Thymus (tissue), 11 donors: ENCODE results near the gene TRAF5. TPM values are rescaled to one million over a fixed set of nuclear protein-coding genes. Genes with fewer than 3 reads are reported as not detected.

ENCODE experiments used
- DNase-seq, 9 donors: peaks; one replicate each; pipeline ENCODE4 v3.0.0-alpha.2; 2013; ENCODE audit warnings: low spot score in 9 of 9, low read depth in 6 of 9, missing footprints in 1 of 9
- H3K27ac ChIP-seq, 2 donors: one replicate each; pipeline ENCODE4 v1.5.1; 2013; ENCODE audit warnings: control low read depth in 1 of 2, low read depth in 1 of 2, low read length in 1 of 2, mild to moderate bottlenecking in 1 of 2, moderate library complexity in 1 of 2
- H3K27me3 ChIP-seq, 2 donors: one replicate each; pipeline ENCODE4 v1.5.1; 2013; ENCODE audit warnings: low read length in 1 of 2; ENCODE audit not compliant: control insufficient read depth in 2 of 2, insufficient read depth in 1 of 2
- H3K36me3 ChIP-seq, 2 donors: one replicate each; pipeline ENCODE4 v1.5.1; 2013; ENCODE audit warnings: low read length in 1 of 2, mild to moderate bottlenecking in 1 of 2, moderate library complexity in 1 of 2; ENCODE audit not compliant: control insufficient read depth in 2 of 2, insufficient read depth in 2 of 2
- H3K4me1 ChIP-seq, 2 donors: one replicate each; pipeline ENCODE4 v1.5.1; 2013; ENCODE audit warnings: low read length in 2 of 2; ENCODE audit not compliant: control insufficient read depth in 2 of 2, insufficient read depth in 2 of 2
- H3K4me3 ChIP-seq, 2 donors: one replicate each; pipeline ENCODE4 v1.5.1; 2013; ENCODE audit warnings: low read length in 2 of 2, control low read depth in 1 of 2, mild to moderate bottlenecking in 1 of 2
- H3K9me3 ChIP-seq, 2 donors: one replicate each; pipeline ENCODE4 v1.5.1; 2013; ENCODE audit warnings: low read length in 1 of 2, mild to moderate bottlenecking in 1 of 2; ENCODE audit not compliant: control insufficient read depth in 2 of 2, insufficient read depth in 1 of 2
- WGBS: extraction: QIAGEN DNeasy Blood & Tissue Kit; methylation state at CpG from one replicate; pipeline ENCODE4 v1.1.7; 2013; 5-methylcytosine and 5-hydroxymethylcytosine counted together
- polyA plus RNA-seq: library from polyadenylated mRNA; stranded (reverse); fragments of 200-250 nt; gene quantifications from one replicate; pipeline ENCODE4 v1.2.3, GENCODE V29; 2013
- total RNA-seq: library from RNA; stranded (reverse); fragments of 120-200 nt; gene quantifications from one replicate; pipeline ENCODE4 v1.2.4, GENCODE V29; 2013
- donor health status: healthy.

Gene TRAF5
- total and polyA plus RNA-seq, 2 donors = 17.0 to 47.6 TPM

DNA sequence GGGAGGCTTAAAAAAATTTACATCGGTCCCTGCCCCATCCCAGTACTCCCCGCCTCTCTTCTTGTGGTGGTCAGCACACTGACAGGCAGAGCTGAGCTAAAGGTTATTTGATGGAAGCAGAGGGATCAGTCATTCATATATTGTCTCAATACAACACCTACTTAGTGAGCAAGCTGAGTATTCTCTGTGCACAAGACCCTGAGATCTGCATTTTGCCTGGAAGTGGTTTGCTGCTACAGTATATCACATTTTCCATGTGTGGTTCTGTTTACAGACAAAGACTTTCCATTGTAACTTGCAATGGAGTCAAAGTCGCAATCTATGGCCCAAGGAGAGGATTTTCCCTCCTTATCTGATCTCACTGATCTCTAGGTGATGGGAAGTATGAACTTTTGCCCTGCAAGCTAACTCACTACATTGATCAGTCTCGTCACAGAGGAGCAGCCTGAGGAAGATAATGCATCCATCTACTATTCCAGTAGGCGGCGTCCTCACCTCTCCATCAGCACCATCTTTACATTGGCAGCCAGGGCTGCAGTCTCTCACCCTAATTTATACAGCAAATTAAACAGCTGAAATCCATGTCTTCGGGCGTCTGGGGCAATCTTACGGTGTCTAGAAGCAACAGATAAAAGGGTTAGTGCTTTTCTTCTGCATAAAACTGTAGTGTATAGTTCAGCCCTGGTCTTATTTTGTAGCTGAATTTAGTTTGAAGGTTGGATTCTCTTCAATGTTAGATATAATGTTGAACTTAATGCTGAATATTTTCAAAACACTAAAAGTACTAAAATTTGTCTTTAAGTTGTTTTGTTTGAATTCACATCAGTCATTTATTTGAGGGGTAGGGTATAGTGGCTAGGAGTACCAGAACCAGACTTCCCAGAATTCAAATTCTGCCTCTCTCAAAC, 3.2 kb upstream of the TRAF5 start:
- Histone ChIP-seq H3K4me1 (peaks cover 10 to 29% of the 10 kb centered on the region in 2 donors), H3K27me3 (no peaks in the 10 kb centered on the region), H3K4me3 (no peak overlapping the region), H3K9me3 (peaks cover 0 to 2% of the 10 kb centered on the region in 2 donors), H3K36me3 (no peaks in the 10 kb centered on the region), H3K27ac (no peak overlapping the region)
- peak in 7 of 9 donors; percentile 40 to 86 (median 70) for DNase-seq
- 24% methylated on average over 9 of the region's 9 CpGs for WGBS

DNA sequence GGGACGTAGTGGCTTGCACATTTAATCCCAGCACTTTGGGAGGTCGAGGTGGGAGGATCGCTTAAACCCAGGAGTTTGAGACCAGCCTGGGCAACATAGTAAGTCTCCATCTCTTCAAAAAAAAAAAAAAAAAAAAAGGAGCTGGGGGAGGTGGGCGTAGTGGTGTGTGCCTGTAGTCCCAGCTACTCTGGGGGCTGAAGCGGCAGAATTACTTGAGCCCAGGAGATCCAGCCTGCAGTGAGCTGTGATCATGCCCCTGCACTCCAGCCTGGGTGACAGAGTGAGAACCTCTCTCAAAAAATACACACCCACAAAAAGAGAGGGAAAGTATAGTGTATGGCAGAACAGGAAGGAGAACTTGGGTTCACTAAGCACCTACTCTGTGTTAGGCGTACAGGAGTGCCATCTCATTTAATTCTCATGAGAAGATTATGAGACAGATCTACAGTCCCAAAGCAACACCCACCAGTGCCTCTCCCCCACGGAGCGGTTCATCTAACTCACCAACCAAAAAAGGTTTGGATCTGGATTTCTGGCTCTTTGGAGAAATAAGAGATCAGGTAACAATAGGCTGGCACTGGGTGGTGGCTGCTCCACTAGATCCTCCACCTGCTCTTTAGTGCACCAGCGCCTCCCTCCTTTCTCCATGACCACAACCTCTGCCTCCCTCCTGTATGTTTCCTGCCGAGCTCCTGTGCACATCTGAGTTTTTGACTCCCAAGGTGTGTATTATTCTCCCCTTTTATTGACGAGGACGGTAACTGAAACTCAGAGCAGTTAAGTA, 1.4 kb upstream of the TRAF5 start:
- H3K4me3 ChIP-seq = no peak overlapping the region
- H3K4me1 ChIP-seq = peaks cover 13 to 47% of the 10 kb centered on the region in 2 donors
- DNase-seq = peak in 1 of 9 donors; percentile 57
- no peaks in the 10 kb centered on the region for H3K27me3 ChIP-seq
- WGBS = 66% methylated on average over 12 of the region's 12 CpGs
- peaks cover 0 to 2% of the 10 kb centered on the region in 2 donors for H3K9me3 ChIP-seq
- H3K27ac ChIP-seq = peak overlapping the region in 1 of 2 donors; percentile 2
- H3K36me3 ChIP-seq = no peaks in the 10 kb centered on the region

DNA sequence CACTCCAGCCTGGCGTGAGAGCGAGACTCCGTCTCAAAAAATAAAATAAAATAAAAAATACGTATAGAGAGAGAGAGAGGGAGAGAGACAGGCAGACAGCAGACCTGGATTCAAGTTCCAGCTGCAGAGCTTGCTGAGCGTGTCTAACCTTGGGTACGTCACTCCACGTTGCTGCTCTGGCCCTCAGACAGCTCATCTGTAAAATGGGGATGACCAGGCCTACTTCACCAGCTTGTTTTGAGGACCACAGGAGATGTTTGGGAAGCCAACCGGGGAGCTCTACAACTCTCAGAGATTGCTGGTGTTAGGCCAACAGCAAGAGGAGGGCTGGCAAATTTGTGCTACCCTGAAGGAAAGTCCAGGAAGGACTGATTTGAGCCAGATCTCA, 499 bp upstream of the TRAF5 start:
- peak overlapping the region; percentile 50 to 74 for H3K4me3 ChIP-seq
- no peaks in the 10 kb centered on the region for H3K27me3 ChIP-seq
- H3K9me3 ChIP-seq = peaks cover 0 to 2% of the 10 kb centered on the region in 2 donors
- H3K27ac ChIP-seq = peak overlapping the region; percentile 55 to 73
- DNase-seq = no peak
- H3K36me3 ChIP-seq = no peaks in the 10 kb centered on the region
- WGBS = 92% methylated on average over 8 of the region's 8 CpGs
- H3K4me1 ChIP-seq = peaks cover 13 to 55% of the 10 kb centered on the region in 2 donors

DNA sequence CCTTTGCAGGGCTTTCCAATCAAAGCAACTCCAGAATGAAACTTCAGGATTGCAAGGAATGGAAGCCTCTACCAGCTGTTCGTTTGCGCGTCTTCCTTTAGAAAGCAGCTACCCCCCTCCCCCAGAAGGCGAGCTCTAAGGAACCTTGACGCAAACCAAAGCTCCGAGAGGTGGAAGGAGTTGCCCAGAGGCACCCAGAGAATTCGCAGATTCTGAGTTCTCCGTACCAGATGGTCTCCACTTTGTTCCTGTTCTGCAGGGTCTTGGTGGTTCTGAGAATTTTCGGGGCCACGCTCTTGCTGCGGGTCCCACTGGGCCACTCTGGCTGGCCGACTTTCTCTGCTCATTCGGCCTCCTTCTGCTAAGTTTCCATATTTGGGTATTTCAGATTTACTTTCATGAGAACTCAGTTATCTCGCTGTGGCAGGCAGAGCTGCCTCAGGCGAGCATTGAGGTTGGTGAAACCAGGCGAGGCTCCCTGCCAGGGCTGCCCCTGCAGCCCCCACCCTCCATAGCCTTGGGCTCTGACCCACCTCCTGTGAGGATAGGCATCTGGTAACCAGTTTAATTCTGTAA, 801 bp downstream of the TRAF5 start:
- Histone ChIP-seq H3K27ac (peak overlapping the region; percentile 73 to 90), H3K4me1 (peaks cover 13 to 60% of the 10 kb centered on the region in 2 donors)
- 1% methylated on average over 16 of the region's 16 CpGs for WGBS

DNA sequence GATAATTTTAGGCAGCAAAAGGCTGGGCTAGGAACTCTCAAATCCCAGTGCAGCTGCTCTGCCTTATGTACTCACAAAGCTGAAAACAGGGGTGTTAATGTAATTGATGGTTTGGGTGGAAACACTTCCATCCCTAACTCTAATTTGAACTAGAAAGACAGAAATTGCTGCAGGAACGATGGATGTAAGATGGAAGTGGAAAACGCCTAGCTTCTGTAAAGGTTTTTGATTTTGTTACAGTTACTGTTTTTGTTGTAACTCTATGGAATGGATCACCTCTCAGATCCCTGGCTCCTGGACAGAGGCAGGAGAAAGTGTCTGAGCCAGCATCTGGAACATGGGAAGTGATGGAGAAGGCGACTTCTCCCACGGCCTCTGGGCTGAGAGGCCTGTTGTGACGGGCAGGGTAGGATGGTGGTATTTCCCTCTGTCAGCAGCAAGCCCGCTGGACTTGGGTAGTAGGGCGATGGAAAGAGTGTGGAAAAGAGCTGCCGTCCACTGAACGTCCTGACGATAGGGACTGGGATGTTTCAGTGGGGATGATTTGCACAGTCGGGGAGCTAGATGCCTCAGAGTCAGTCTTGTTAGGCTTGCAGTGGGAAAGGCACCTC, 1.6 kb downstream of the TRAF5 start:
- 94% methylated on average over 11 of the region's 11 CpGs for WGBS
- DNase-seq = no peak
- peak overlapping the region; percentile 74 to 81 for H3K4me3 ChIP-seq

More for the DNA sequence above, 801 bp downstream of the TRAF5 start:
- Histone ChIP-seq H3K36me3 (no peaks in the 10 kb centered on the region), H3K27me3 (no peaks in the 10 kb centered on the region), H3K9me3 (peaks cover 0 to 2% of the 10 kb centered on the region in 2 donors), H3K4me3 (peak overlapping the region; percentile 74 to 81)
- peak in 6 of 9 donors; percentile 40 to 84 (median 57) for DNase-seq

DNA sequence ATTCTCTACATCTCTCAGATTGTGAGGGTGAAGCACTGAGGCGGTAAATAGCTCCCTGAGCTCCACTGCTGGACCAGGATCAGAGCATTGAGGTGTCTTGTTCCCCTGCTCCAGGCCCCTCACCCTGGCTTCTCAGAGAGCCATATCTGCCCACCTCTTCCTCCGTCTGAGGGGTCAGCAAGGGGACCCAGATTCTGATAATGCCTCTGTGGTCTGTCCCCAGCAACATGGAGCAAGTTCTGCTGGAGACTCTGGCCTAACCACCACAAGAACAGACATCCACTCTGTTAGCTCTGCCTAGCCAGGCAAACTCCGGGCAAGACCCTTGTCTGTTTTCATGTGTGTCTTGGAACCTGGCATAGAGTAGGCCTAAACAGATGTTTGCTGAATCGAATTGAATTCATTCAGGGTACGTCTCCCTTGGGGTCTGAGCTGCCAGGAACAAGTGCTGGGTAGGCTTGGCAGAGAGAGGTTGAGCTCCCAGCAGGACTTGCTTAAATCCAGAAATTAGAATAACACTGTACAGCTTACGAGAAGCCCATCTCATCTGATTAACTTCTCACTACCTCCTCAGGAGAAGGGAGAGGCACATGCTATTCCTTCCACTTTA, 2.3 kb downstream of the TRAF5 start:
- 93% methylated on average over 6 of the region's 6 CpGs for WGBS
- no peak overlapping the region for H3K4me3 ChIP-seq
- H3K27ac ChIP-seq = peak overlapping the region in 1 of 2 donors; percentile 33
- no peak for DNase-seq
- H3K9me3 ChIP-seq = peaks cover 0 to 2% of the 10 kb centered on the region in 2 donors
- peaks cover 16 to 63% of the 10 kb centered on the region in 2 donors for H3K4me1 ChIP-seq
- H3K27me3 ChIP-seq = no peaks in the 10 kb centered on the region
- no peaks in the 10 kb centered on the region for H3K36me3 ChIP-seq

More for the DNA sequence above, 1.6 kb downstream of the TRAF5 start:
- H3K27ac ChIP-seq = peak overlapping the region in 1 of 2 donors; percentile 90
- H3K36me3 ChIP-seq = no peaks in the 10 kb centered on the region
- no peaks in the 10 kb centered on the region for H3K27me3 ChIP-seq
- peaks cover 13 to 60% of the 10 kb centered on the region in 2 donors for H3K4me1 ChIP-seq
- H3K9me3 ChIP-seq = peaks cover 0 to 2% of the 10 kb centered on the region in 2 donors

DNA sequence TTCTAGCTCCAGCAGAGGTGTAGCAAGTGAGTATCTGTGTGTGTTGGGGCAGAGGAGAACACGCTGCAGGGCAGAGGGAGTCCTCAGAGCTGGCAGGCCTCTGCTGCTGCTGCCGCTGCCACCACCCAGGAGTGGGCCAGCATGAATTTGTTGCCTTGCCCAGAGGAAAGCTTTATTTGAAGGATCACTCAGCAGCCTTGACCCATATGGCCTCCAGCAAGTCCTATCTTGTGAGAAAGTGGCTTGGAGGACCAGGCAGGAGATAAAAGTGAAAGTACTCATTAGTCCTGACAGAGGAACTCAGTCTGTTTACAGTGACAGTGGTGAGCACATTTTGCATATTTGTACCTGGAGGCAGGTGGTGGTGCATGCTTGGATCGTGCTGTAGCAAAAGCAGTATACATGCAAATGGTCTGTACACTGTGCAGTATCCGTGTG, 3.1 kb downstream of the TRAF5 start:
- DNase-seq = peak in 1 of 9 donors; percentile 35
- Histone ChIP-seq H3K27me3 (no peaks in the 10 kb centered on the region), H3K9me3 (peaks cover 0 to 2% of the 10 kb centered on the region in 2 donors), H3K27ac (no peak overlapping the region), H3K36me3 (no peaks in the 10 kb centered on the region), H3K4me1 (peaks cover 19 to 67% of the 10 kb centered on the region in 2 donors), H3K4me3 (no peak overlapping the region)
- WGBS = 63% methylated on average over 4 of the region's 4 CpGs

DNA sequence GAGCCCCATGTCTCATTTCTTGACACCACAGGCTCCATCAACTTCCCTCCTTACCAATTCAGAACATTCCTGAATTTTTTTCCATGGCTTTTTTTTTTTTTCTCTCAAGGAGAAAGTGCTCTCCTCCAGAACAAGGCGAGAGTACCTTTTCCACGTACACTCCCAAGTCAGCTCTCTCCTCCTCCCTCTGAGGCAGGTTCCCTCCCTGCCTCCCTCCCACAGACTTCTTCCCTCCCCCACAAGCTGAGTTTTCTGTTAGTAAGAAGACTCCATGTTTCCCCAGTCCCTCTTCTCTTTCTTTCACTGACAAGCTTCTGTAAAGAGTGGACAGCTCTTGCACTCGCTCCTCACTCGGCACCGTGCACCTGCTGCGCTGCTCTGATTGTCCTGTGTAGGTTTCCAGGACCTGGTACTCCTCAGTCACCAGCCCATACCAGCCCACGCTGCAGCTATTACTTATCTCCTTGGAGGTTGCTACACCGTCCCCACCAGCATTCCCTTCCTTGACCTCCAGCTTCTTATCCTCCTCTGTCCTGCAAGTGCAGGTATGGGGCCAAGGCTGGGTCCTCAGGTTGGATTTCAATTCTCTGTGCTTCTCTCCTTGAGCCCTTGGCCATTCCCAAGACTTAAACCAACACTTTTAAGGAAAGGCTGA, 3.8 kb downstream of the TRAF5 start:
- Histone ChIP-seq H3K27ac (no peak overlapping the region), H3K27me3 (no peaks in the 10 kb centered on the region), H3K4me3 (no peak overlapping the region), H3K9me3 (peaks cover 0 to 2% of the 10 kb centered on the region in 2 donors), H3K4me1 (peaks cover 25 to 67% of the 10 kb centered on the region in 2 donors), H3K36me3 (no peaks in the 10 kb centered on the region)
- WGBS = 98% methylated on average over 8 of the region's 8 CpGs
- DNase-seq = no peak
